Keratinocyte (primary cell): ENCODE results near the gene SLC35E2B. TPM values are rescaled to one million over a fixed set of nuclear protein-coding genes. Genes with fewer than 3 reads are reported as not detected.
"Not testable (repeated sequence)": the region's sequence is repeated elsewhere in the genome, so short reads cannot be mapped to it uniquely, and the experiment has no call there.

Source experiments
- DNase-seq: peaks from one replicate; pipeline ENCODE4 v3.0.0-alpha.2; 2011; ENCODE audit warnings: low read depth, missing footprints, low spot score
- FAIRE-seq: peaks from 2 replicates; lab custom pipeline; 2011; peaks lifted over from hg19 to GRCh38; lab: Jason Lieb, UNC
- H2AFZ ChIP-seq: 2 replicates; pipeline ENCODE4 v1.6.0; 2012; ENCODE audit warnings: low read length, control low read depth, inconsistent platforms; ENCODE audit not compliant: control insufficient read depth
- H3K27ac ChIP-seq: 2 replicates; pipeline ENCODE4 v1.5.1; 2011; ENCODE audit warnings: low read length; ENCODE audit not compliant: control insufficient read depth, insufficient read depth
- H3K27me3 ChIP-seq: 3 replicates; pipeline ENCODE4 v1.6.0; 2011; ENCODE audit warnings: low read length; ENCODE audit not compliant: control insufficient read depth, insufficient read depth; ENCODE audit errors: extremely low read depth
- H3K36me3 ChIP-seq, 2 experiments: 2 replicates in 1 of 2; 3 replicates in 1 of 2; pipeline ENCODE4 v1.5.1; 2011; ENCODE audit warnings: low read length in 2 of 2, mild to moderate bottlenecking in 1 of 2; ENCODE audit not compliant: control insufficient read depth in 2 of 2, insufficient read depth in 2 of 2; ENCODE audit errors: extremely low read depth in 1 of 2
- H3K4me1 ChIP-seq: 3 replicates; pipeline ENCODE4 v1.5.1; 2011; ENCODE audit warnings: low read length; ENCODE audit not compliant: control insufficient read depth, insufficient read depth; ENCODE audit errors: extremely low read depth
- H3K4me2 ChIP-seq: 3 replicates; pipeline ENCODE4 v1.6.0; 2011; ENCODE audit warnings: low read depth, low read length; ENCODE audit not compliant: control insufficient read depth, insufficient read depth; ENCODE audit errors: extremely low read depth
- H3K4me3 ChIP-seq, 3 experiments: fragments of 200-600 bp in 1 of 3; sonication (generic) in 1 of 3; 2 replicates in 2 of 3; 3 replicates in 1 of 3; pipeline ENCODE4 v1.5.1; 2011 to 2016; ENCODE audit warnings: low read length in 3 of 3, mild to moderate bottlenecking in 3 of 3, control low read depth in 2 of 3, inconsistent platforms in 1 of 3, low read depth in 1 of 3, mixed read lengths in 1 of 3, mixed run types in 1 of 3, moderate library complexity in 1 of 3; ENCODE audit not compliant: control insufficient read depth in 2 of 3, insufficient read depth in 2 of 3; ENCODE audit errors: extremely low read depth in 1 of 3
- H3K79me2 ChIP-seq: 2 replicates; pipeline ENCODE4 v1.6.0; 2012; ENCODE audit warnings: low read length; ENCODE audit not compliant: control insufficient read depth, insufficient read depth
- H3K9ac ChIP-seq: 3 replicates; pipeline ENCODE4 v1.6.0; 2011; ENCODE audit warnings: low read length; ENCODE audit not compliant: control insufficient read depth, insufficient read depth; ENCODE audit errors: extremely low read depth
- H3K9me1 ChIP-seq: 3 replicates; pipeline ENCODE4 v1.6.0; 2011; ENCODE audit warnings: low read length; ENCODE audit not compliant: control insufficient read depth, insufficient read depth; ENCODE audit errors: extremely low read depth
- H3K9me3 ChIP-seq: 2 replicates; pipeline ENCODE4 v1.5.1; 2012; ENCODE audit warnings: low read depth, low read length; ENCODE audit not compliant: control insufficient read depth
- H4K20me1 ChIP-seq: 3 replicates; pipeline ENCODE4 v1.6.0; 2011; ENCODE audit warnings: low read length; ENCODE audit not compliant: control insufficient read depth, insufficient read depth; ENCODE audit errors: extremely low read depth
- dilution Hi-C: fragments of 300-500 bp; cut with MboI; formaldehyde crosslinking; loops from one replicate; pipeline ENCODE4 v1.7.0; 2020; ENCODE audit warnings: low sequenced_read_pairs; ENCODE audit not compliant: extremely low pct_ligation_motif_present
- polyA plus RNA-seq, 5 experiments: library from polyadenylated mRNA; depleted of rRNA in 3 of 5; stranded (reverse) in 3 of 5; stranded (forward) in 1 of 5; unstranded in 1 of 5; fragments of >200 nt; gene quantifications; 1 replicate in 1 of 5; 2 replicates in 3 of 5; 3 replicates in 1 of 5; pipeline versions ENCODE4 v1.2.1 to v1.2.3, GENCODE V29; 2011 to 2012; ENCODE audit warnings: missing spikeins in 2 of 5, low read depth in 1 of 5, low replicate concordance in 1 of 5

The SLC35E2B gene
- polyA plus RNA-seq, 1 donor (not counting 4 experiments of a cell fraction or from before 2014, with no cell fraction given) = 10.3 TPM

DNA sequence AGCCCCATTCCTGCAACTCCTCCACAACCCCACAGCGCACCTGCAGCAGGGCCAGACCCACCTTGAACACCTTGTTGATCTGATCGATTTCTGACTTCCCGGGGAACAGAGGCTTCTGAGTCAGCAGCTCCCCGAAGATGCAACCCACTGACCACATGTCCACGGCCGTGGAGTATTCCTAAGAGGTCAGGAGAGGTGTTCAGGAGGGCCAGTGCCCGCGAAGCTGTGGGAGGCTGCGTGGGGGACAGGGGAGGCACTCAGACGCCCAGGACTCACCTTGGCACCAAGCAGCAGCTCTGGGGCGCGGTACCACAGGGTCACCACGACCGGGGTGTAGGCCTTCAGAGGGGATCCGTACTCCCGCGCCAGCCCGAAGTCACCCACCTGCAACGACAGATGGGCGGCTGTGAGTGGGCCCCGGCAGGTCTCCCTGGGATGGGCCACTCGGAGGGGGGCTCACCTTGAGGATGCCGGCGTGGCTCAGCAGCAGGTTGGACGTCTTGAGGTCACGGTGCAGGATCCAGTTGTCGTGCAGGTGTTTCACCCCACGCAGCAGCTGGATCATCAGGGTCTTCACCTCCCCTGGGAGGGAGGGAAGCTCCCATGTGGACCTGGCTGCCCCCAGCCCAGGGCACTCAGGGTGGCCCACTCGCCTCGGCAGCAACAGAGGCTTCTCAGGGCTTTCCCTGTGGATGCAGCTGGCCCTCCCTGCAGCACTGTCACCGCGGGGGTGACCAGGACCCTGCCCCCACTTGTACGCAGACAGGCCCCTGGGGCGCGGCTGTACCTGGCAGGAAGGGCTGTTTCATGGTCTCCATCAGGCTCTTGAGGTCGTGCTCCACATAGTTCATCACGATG is 55.7 kb downstream of the SLC35E2B start:
- H3K4me1 ChIP-seq, H3K27me3 ChIP-seq, H3K4me3 ChIP-seq, FAIRE-seq, H4K20me1 ChIP-seq, H3K27ac ChIP-seq, dilution Hi-C loops, H2AFZ ChIP-seq, DNase-seq, H3K79me2 ChIP-seq, H3K4me2 ChIP-seq, H3K36me3 ChIP-seq, H3K9ac ChIP-seq, H3K9me1 ChIP-seq, H3K9me3 ChIP-seq: not testable (repeated sequence)

DNA sequence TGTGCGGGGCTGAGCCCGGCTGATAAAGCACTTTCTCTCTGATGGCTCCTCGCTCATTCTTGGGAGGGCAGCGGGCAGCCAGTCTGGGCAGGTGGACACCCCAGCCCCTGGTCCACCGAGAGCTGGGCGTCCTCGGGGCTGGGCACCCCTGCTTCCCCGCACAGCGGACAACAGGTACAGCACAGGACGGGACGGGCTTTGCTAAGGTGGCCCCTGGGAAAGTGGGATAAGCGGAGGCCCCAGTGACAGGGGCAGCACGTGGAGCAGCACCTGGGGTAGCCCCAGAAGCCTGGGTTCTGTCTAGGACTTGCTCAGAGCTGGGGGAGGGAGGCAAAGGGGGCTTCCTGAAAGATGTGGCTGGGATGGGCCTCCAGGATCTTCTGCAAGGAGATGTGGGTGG is 58.0 kb downstream of the SLC35E2B start:
- H3K79me2 ChIP-seq, H2AFZ ChIP-seq, H4K20me1 ChIP-seq, DNase-seq, H3K36me3 ChIP-seq, H3K27ac ChIP-seq, H3K9ac ChIP-seq, H3K9me1 ChIP-seq, H3K4me2 ChIP-seq, H3K4me3 ChIP-seq, FAIRE-seq, dilution Hi-C loops, H3K4me1 ChIP-seq, H3K9me3 ChIP-seq: not testable (repeated sequence)
- H3K27me3 ChIP-seq = peaks cover 15% of the 10 kb centered on the region

DNA sequence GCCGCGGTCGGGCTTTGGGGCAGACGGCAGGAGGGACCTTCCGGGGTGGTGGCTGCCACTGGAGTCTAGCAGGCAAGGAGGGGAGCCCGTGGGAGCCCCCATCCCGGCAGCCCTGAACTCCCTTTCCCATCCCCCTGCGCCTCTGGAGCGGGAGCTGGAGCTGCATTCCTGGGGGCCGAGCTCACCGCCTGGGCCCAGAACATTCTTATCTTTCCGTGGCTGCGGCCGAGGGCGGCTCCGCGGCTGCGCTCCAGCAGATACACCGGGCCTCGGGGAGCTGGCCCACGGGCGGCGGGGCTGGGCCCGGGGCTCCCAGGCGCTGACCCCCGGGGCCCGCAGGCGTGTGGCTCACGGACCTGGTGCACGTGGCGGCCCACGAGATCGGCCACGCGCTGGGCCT is 59.2 kb downstream of the SLC35E2B start:
- DNase-seq, H3K9me1 ChIP-seq, H3K27ac ChIP-seq, H3K79me2 ChIP-seq, H3K4me1 ChIP-seq, H3K9me3 ChIP-seq, H3K4me2 ChIP-seq, H4K20me1 ChIP-seq, H2AFZ ChIP-seq, FAIRE-seq, H3K36me3 ChIP-seq, H3K4me3 ChIP-seq, H3K9ac ChIP-seq, dilution Hi-C loops: not testable (repeated sequence)
- peaks cover 15% of the 10 kb centered on the region for H3K27me3 ChIP-seq
